Myometrial cell (primary cell): ENCODE measurements around the gene TMEM44. TPM values are rescaled to one million over a fixed set of nuclear protein-coding genes. Genes with fewer than 3 reads are reported as not detected.

Experiments
- total RNA-seq: library from RNA; depleted of rRNA; stranded (reverse); fragments of >200 nt; gene quantifications from 2 replicates; pipeline ENCODE4 v1.2.3, GENCODE V29; 2015

TMEM44 gene
- 6.3 and 12.6 TPM in 2 replicates for total RNA-seq

GRCh38 chr3:194633349-194634004 lies at the start of gene TMEM44:
TMEM44 (minus strand) TSS chr3:194633419; CDS start chr3:194633215, 204 bp downstream.

GRCh38 chr3:194671900-194672808 lies 38.9 kb upstream of the TMEM44 start, which contains the start of gene LSG1:
LSG1 (minus strand) TSS chr3:194672191; CDS start chr3:194672162, 29 bp downstream.

Other genes with a start within 250 kb of the TMEM44 start
- gene GP5, start 234.2 kb downstream of the TMEM44 start, total RNA-seq: under 0.01 TPM in 2 replicates
- gene ATP13A3, start 146.4 kb downstream of the TMEM44 start, total RNA-seq: 36.6 and 65.4 TPM in 2 replicates
- gene LSG1, start 38.8 kb upstream of the TMEM44 start, total RNA-seq: 13.8 and 17.0 TPM in 2 replicates
- gene FAM43A, start 52.5 kb upstream of the TMEM44 start, total RNA-seq: 2.7 and 6.1 TPM in 2 replicates